Measurements from ENCODE around the gene NDUFA8. TPM values are rescaled to one million over a fixed set of nuclear protein-coding genes. Genes with fewer than 3 reads are reported as not detected.
A peak's percentile ranks its signal among the peaks of the same experiment; 100 is the strongest.

Gene NDUFA8
- total and polyA plus RNA-seq, 9 of the 15 experiments (the other 6 are each of a cell fraction or from before 2014, with no cell fraction given): 105 to 212 (median 133) TPM

DNA sequence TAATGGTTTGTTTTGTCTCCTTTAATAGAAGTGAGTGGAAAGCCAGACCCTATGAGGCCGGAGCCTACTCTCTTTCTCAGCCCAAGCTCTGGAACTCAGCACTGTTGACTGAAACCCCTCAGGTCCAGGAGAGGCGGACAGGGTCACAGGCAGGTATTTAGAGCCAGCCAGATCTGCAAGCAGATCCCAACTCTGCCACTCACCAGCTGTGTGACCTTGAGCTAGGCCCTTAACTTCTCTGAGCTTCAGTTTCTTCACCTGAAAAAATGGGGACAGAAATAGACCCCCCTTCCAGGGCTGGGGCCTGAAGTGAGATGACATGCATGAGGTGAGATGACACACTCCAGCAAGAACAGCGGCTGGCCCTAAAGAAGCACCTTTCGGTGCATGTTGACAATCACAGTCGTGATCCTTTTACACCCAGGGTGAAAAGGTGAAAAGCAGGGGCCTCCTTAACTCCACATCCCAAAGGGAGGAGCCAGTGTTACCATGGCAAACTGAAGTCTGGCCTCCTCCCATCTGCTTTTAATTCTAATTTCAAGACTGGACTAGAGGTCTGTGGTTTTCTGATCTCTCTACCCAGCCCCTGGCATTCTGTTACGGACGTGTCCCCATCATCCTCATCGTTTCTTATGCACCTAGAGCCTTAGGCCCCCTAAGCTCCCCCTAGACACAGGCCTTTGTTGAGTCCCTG is 27.3 kb upstream of the NDUFA8 start:
- DNase-seq (ENCODE audit: extremely low read depth in 1 of 4, low spot score in 3 of 4) (no peak), FAIRE-seq (no peak), ATAC-seq (no peak)
- POLR2A ChIA-PET: no interaction called here
- CTCF ChIA-PET (ENCODE audit: low intra/inter-chr PET ratio): no interaction called here
- no peaks in the 10 kb centered on the region for H3K9me3 ChIP-seq (replicated peaks; ENCODE audit: control insufficient read depth, insufficient read depth, low read depth, low read length)
- no peaks in the 10 kb centered on the region for H3K27me3 ChIP-seq (ENCODE audit: control insufficient read depth in 2 of 2, insufficient read depth in 2 of 2, low read length in 2 of 2)
- H4K20me1 ChIP-seq (replicated peaks; ENCODE audit: control insufficient read depth, insufficient read depth, low read length): no peaks in the 10 kb centered on the region
- H3K9me1 ChIP-seq (ENCODE audit: control insufficient read depth, insufficient read depth, low read length): no peaks in the 10 kb centered on the region
- in situ Hi-C loops (cut with MboI) (no loop called here), intact Hi-C loops (cut with micrococcal nuclease) (no loop called here)
- H3K36me3 ChIP-seq (ENCODE audit: control insufficient read depth, insufficient read depth, low read length): no peaks in the 10 kb centered on the region
- no TSS peak for BruUV-seq (replicated peaks)
- H3K4me1 ChIP-seq (replicated peaks in 1 of 2; ENCODE audit: control insufficient read depth in 2 of 2, insufficient read depth in 2 of 2, low read length in 2 of 2): peaks cover 0 to 6% of the 10 kb centered on the region in 2 experiments; a peak in 3 of 5 replicates
- no peak overlapping the region for H3K9ac ChIP-seq (ENCODE audit: insufficient read depth in 1 of 2, low read depth in 2 of 2, low read length in 2 of 2)
- 53% methylated on average over 8 of the region's 8 CpGs for WGBS (ENCODE audit: insufficient coverage, low coverage, missing lambda C conversion rate)
- TF ChIP-seq FOXP1 (CRISPR knock-in tag; IDR thresholded peaks at IDR 0.05) (no peak), ZNF609 (CRISPR knock-in tag; IDR thresholded peaks at IDR 0.05; ENCODE audit: borderline replicate concordance) (no peak), BCOR (IDR thresholded peaks at IDR 0.05) (0 out of 2 replicates have a peak, but pooled peaks have one; percentile 14), RBM25 (IDR thresholded peaks at IDR 0.05; ENCODE audit: low read depth, low read length, severe bottlenecking) (peak; percentile 48), ZNF232 (CRISPR knock-in tag; IDR thresholded peaks at IDR 0.05) (no peak), CCAR2 (IDR thresholded peaks at IDR 0.05; ENCODE audit: low read depth, low read length) (no peak), ZFP36 (IDR thresholded peaks at IDR 0.05; ENCODE audit: low read depth, low read length, partially characterized antibody) (peak; percentile 49), CBFA2T3 (IDR thresholded peaks at IDR 0.05) (no peak), ETV5 (CRISPR knock-in tag; IDR thresholded peaks at IDR 0.05; ENCODE audit: low read depth) (no peak)
- TF ChIP-seq, protein P1, sequence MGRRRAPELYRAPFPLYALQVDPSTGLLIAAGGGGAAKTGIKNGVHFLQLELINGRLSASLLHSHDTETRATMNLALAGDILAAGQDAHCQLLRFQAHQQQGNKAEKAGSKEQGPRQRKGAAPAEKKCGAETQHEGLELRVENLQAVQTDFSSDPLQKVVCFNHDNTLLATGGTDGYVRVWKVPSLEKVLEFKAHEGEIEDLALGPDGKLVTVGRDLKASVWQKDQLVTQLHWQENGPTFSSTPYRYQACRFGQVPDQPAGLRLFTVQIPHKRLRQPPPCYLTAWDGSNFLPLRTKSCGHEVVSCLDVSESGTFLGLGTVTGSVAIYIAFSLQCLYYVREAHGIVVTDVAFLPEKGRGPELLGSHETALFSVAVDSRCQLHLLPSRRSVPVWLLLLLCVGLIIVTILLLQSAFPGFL (CRISPR knock-in tag; IDR thresholded peaks at IDR 0.05): no peak
- TF ChIP-seq, protein P2, sequence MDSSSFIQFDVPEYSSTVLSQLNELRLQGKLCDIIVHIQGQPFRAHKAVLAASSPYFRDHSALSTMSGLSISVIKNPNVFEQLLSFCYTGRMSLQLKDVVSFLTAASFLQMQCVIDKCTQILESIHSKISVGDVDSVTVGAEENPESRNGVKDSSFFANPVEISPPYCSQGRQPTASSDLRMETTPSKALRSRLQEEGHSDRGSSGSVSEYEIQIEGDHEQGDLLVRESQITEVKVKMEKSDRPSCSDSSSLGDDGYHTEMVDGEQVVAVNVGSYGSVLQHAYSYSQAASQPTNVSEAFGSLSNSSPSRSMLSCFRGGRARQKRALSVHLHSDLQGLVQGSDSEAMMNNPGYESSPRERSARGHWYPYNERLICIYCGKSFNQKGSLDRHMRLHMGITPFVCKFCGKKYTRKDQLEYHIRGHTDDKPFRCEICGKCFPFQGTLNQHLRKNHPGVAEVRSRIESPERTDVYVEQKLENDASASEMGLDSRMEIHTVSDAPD (CRISPR knock-in tag; IDR thresholded peaks at IDR 0.05): no peak
- H3K79me2 ChIP-seq (ENCODE audit: control insufficient read depth, insufficient read depth, low read length): no peaks in the 10 kb centered on the region
- no peak overlapping the region for H2AFZ ChIP-seq (ENCODE audit: low read depth, low read length)
- no peak overlapping the region for H3K27ac ChIP-seq (ENCODE audit: extremely low read depth, low read depth, low read length)
- H3K4me3 ChIP-seq: no peak overlapping the region
- H3K4me2 ChIP-seq (ENCODE audit: insufficient read depth, low read length): no peak overlapping the region

Data from K562 (cell line).